Measurements from ENCODE around the gene PRCC. TPM values are rescaled to one million over a fixed set of nuclear protein-coding genes. Genes with fewer than 3 reads are reported as not detected.

The PRCC gene
- total and polyA plus RNA-seq, 2 of the 8 experiments (the other 6 are each of a cell fraction or from before 2014, with no cell fraction given) = 95.2 to 115 TPM

GRCh38 chr1:156833603-156834002 is 66.3 kb downstream of the PRCC start:
- peaks cover 0 to 14% (median 7%) of the 10 kb centered on the region in 4 experiments; a peak in 5 of 7 replicates for H3K27me3 ChIP-seq (replicated peaks in 1 of 4; ENCODE audit: control insufficient read depth in 3 of 4, extremely low read depth in 1 of 4, insufficient read depth in 3 of 4, low read length in 3 of 4)
- DNase-seq (ENCODE audit: low read depth in 1 of 2, low spot score in 2 of 2) (no peak), FAIRE-seq (no peak)
- 68% methylated on average over 2 of the region's 2 CpGs; no CpG with 5 or more reads in 1 of the 2 experiments for WGBS, 2 experiments (ENCODE audit: extremely low coverage in 1 of 2, insufficient coverage in 1 of 2, insufficient read length in 1 of 2, insufficient replicate concordance in 2 of 2, low coverage in 1 of 2, low lambda C conversion rate in 2 of 2, missing lambda C conversion rate in 1 of 2)
- H2BK15ac ChIP-seq (ENCODE audit: low read length) = no peak overlapping the region
- H2AFZ ChIP-seq (ENCODE audit: low read length) = no peak overlapping the region
- H2BK20ac ChIP-seq (ENCODE audit: low read length) = no peak overlapping the region
- no peaks in the 10 kb centered on the region for H3K9me3 ChIP-seq (ENCODE audit: insufficient read depth in 2 of 2, low read depth in 1 of 2, low read length in 1 of 2)
- no peak overlapping the region for H2AK5ac ChIP-seq (ENCODE audit: low read depth, low read length)
- H3K79me2 ChIP-seq (ENCODE audit: control insufficient read depth in 1 of 2, insufficient read depth in 2 of 2, low read length in 2 of 2) = no peaks in the 10 kb centered on the region
- H3K56ac ChIP-seq (replicated peaks; ENCODE audit: insufficient read length, low read depth, low read length) = no peak overlapping the region
- no peaks in the 10 kb centered on the region for H3K36me3 ChIP-seq (ENCODE audit: control insufficient read depth in 2 of 4, insufficient read depth in 4 of 4, low read length in 3 of 4)
- ChIA-PET CTCF (ENCODE audit: partially characterized antibody) (interaction anchor here (1.0 to 22.0 kb wide), 14 partner anchors 9 to 144 kb away, joined by 3 to 556 read pairs (median 6); partner anchors contain the start of genes INSRR, LRRC71, NTRK1 and PEAR1), POLR2A (ENCODE audit: partially characterized antibody) (interaction anchor here (0.7 to 1.6 kb wide), 5 partner anchors 12 to 52 kb away, joined by 3 to 4 read pairs (median 3); no protein-coding TSS in a partner anchor)
- no peak overlapping the region for H2BK12ac ChIP-seq (ENCODE audit: low read depth, low read length)
- no peaks in the 10 kb centered on the region for H3K4me1 ChIP-seq (replicated peaks in 1 of 4; ENCODE audit: control insufficient read depth in 3 of 4, insufficient read depth in 4 of 4, low read length in 3 of 4)
- no peak overlapping the region for H3K4me3 ChIP-seq (ENCODE audit: extremely low read depth in 1 of 4, insufficient read depth in 2 of 4, low read depth in 3 of 4, low read length in 4 of 4)
- H4K5ac ChIP-seq (ENCODE audit: insufficient read length, low read depth, low read length) = no peak overlapping the region
- H4K8ac ChIP-seq (ENCODE audit: extremely low read depth, insufficient read depth, low read length) = no peak overlapping the region
- H2BK120ac ChIP-seq (replicated peaks; ENCODE audit: low read depth, low read length) = no peak overlapping the region
- H4K91ac ChIP-seq (replicated peaks; ENCODE audit: insufficient read length, low read length) = no peak overlapping the region
- no peak overlapping the region for H3K18ac ChIP-seq (ENCODE audit: extremely low read depth, low read length)
- no peak overlapping the region for H3K9ac ChIP-seq (replicated peaks in 1 of 4; ENCODE audit: extremely low read depth in 1 of 4, low read depth in 3 of 4, low read length in 3 of 4)
- no peaks in the 10 kb centered on the region for H3K79me1 ChIP-seq (ENCODE audit: low read depth, low read length)
- no peak overlapping the region for H3K14ac ChIP-seq (ENCODE audit: insufficient read length)
- no peaks in the 10 kb centered on the region for H4K20me1 ChIP-seq (replicated peaks in 1 of 2; ENCODE audit: control insufficient read depth in 1 of 2, insufficient read depth in 2 of 2, low read length in 2 of 2)
- no peaks in the 10 kb centered on the region for H3K23me2 ChIP-seq (ENCODE audit: low read depth, low read length)
- H3K4ac ChIP-seq (replicated peaks; ENCODE audit: insufficient read length, low read depth, low read length) = no peak overlapping the region
- no peak overlapping the region for H3K4me2 ChIP-seq (ENCODE audit: insufficient read depth in 1 of 2, low read depth in 2 of 2, low read length in 2 of 2)
- no peak overlapping the region for H3K23ac ChIP-seq (ENCODE audit: insufficient read length)
- no peak overlapping the region for H3K27ac ChIP-seq (ENCODE audit: low read depth, low read length)
- H2BK5ac ChIP-seq (ENCODE audit: low read depth, low read length) = no peak overlapping the region
- TF ChIP-seq HDAC2 (IDR thresholded peaks at IDR 0.05; ENCODE audit: borderline replicate concordance in 1 of 2, low read depth in 2 of 2, low read length in 2 of 2) = no peak
